ENCODE data around the gene RASSF5. TPM values are rescaled to one million over a fixed set of nuclear protein-coding genes. Genes with fewer than 3 reads are reported as not detected.

The RASSF5 gene
- total RNA-seq, 1 donor from 2014 or later, result 7.8 TPM

- no peak overlapping the region for H3K27ac ChIP-seq (replicated peaks)
- no peak for DNase-seq
Measured at GRCh38 chr1:206517784-206518183, 10.5 kb downstream of the RASSF5 start.

GRCh38 chr1:206518206-206518605, 10.9 kb downstream of the RASSF5 start:
- Histone ChIP-seq H3K27ac (replicated peaks) (no peak overlapping the region), H3K9me3 (replicated peaks) (no peaks in the 10 kb centered on the region), H3K4me3 (no peak overlapping the region), H3K4me1 (peaks cover 23% of the 10 kb centered on the region), H3K27me3 (ENCODE audit: low read depth) (no peaks in the 10 kb centered on the region), H3K36me3 (no peaks in the 10 kb centered on the region)
- DNase-seq, result no peak
- TF ChIP-seq CTCF (IDR thresholded peaks at IDR 0.05; ENCODE audit: borderline replicate concordance), result no peak
- intact Hi-C loops (cut with micrococcal nuclease), result no loop called here

More at GRCh38 chr1:206517784-206518183, 10.5 kb downstream of the RASSF5 start:
- intact Hi-C loops (cut with micrococcal nuclease), result no loop called here
- peaks cover 27% of the 10 kb centered on the region for H3K4me1 ChIP-seq
- no peak for TF ChIP-seq CTCF (IDR thresholded peaks at IDR 0.05; ENCODE audit: borderline replicate concordance)
- H3K4me3 ChIP-seq, result no peak overlapping the region
- H3K36me3 ChIP-seq, result no peaks in the 10 kb centered on the region
- H3K9me3 ChIP-seq (replicated peaks), result no peaks in the 10 kb centered on the region
- H3K27me3 ChIP-seq (ENCODE audit: low read depth), result no peaks in the 10 kb centered on the region

- TF ChIP-seq CTCF (IDR thresholded peaks at IDR 0.05; ENCODE audit: borderline replicate concordance), result no peak
- no peak for DNase-seq
- Histone ChIP-seq H3K27ac (replicated peaks) (no peak overlapping the region), H3K36me3 (no peaks in the 10 kb centered on the region), H3K9me3 (replicated peaks) (no peaks in the 10 kb centered on the region), H3K4me1 (peaks cover 20% of the 10 kb centered on the region), H3K27me3 (ENCODE audit: low read depth) (no peaks in the 10 kb centered on the region), H3K4me3 (no peak overlapping the region)
- intact Hi-C loops (cut with micrococcal nuclease), result no loop called here
Measured at GRCh38 chr1:206518743-206519142, 11.4 kb downstream of the RASSF5 start.

- intact Hi-C loops (cut with micrococcal nuclease), result no loop called here
- Histone ChIP-seq H3K36me3 (no peaks in the 10 kb centered on the region), H3K27me3 (ENCODE audit: low read depth) (no peaks in the 10 kb centered on the region), H3K4me3 (no peak overlapping the region), H3K4me1 (peaks cover 16% of the 10 kb centered on the region), H3K27ac (replicated peaks) (no peak overlapping the region), H3K9me3 (replicated peaks) (no peaks in the 10 kb centered on the region)
- no peak for TF ChIP-seq CTCF (IDR thresholded peaks at IDR 0.05; ENCODE audit: borderline replicate concordance)
- DNase-seq, result no peak
Measured at GRCh38 chr1:206521127-206521526, 13.8 kb downstream of the RASSF5 start.

- Histone ChIP-seq H3K4me1 (peaks cover 16% of the 10 kb centered on the region), H3K9me3 (replicated peaks) (no peaks in the 10 kb centered on the region), H3K27ac (replicated peaks) (no peak overlapping the region), H3K4me3 (no peak overlapping the region), H3K27me3 (ENCODE audit: low read depth) (no peaks in the 10 kb centered on the region), H3K36me3 (no peaks in the 10 kb centered on the region)
- no peak for DNase-seq
- intact Hi-C loops (cut with micrococcal nuclease), result no loop called here
- TF ChIP-seq CTCF (IDR thresholded peaks at IDR 0.05; ENCODE audit: borderline replicate concordance), result no peak
Measured at GRCh38 chr1:206521694-206522402, 14.5 kb downstream of the RASSF5 start.

Data from left ventricle myocardium inferior (tissue), 1 donor.